ENCODE measurements around the gene NR1I2.

NR1I2 gene

DNA sequence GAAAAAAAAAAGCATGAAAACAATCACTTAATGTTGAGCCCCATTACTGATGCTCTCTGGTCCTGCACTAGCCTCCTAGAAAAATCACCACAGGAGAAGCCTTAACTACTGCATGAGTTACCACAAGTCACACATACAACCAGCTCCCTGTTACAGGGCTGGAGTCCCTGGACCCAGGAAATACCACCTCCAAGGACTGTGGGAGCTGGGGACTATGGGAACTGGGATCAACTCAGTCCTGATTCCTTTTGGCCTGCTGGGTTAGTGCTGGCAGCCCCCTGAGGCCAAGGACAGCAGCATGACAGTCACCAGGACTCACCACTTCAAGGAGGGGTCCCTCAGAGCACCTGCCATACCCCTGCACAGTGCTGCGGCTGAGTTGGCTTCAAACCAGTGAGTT lies 559 bp downstream of the NR1I2 start:
- peak overlapping the region; percentile 79 for H3K27ac ChIP-seq (ENCODE audit: low read length)
- H3K27me3 ChIP-seq (ENCODE audit: low read depth, low read length): no peaks in the 10 kb centered on the region
- H3K4me1 ChIP-seq (ENCODE audit: control insufficient read depth in 1 of 2, insufficient read depth in 2 of 2, low read length in 2 of 2): no peaks in the 10 kb centered on the region
- peak overlapping the region in 1 of 2 donors; percentile 42 for H3K4me3 ChIP-seq (ENCODE audit: low read depth in 1 of 2, low read length in 2 of 2)
- H3K9me3 ChIP-seq (ENCODE audit: control insufficient read depth in 1 of 2, low read length in 2 of 2): no peaks in the 10 kb centered on the region
- H3K36me3 ChIP-seq (ENCODE audit: control insufficient read depth in 1 of 2, insufficient read depth in 2 of 2, low read length in 2 of 2): no peaks in the 10 kb centered on the region

DNA sequence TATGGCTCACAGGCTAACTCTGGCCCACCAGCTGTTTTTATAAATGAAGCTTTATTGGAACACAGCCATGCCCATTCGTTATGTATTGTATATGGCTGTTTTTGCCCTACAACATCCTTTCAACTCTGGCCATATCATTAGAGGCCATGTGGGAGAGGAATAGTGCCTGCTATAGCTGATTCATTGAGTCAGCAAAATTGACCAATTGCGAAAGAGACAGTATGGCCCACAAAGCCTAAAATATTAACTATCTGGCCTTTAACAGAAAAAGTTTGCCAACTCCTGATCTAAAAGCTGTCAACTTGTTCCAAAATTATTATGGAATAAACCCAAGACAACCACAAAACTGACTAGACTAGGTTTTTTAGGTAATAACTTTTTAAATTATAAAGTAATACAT lies 1.4 kb downstream of the NR1I2 start:
- H3K4me1 ChIP-seq (ENCODE audit: control insufficient read depth in 1 of 2, insufficient read depth in 2 of 2, low read length in 2 of 2): no peaks in the 10 kb centered on the region
- H3K4me3 ChIP-seq (ENCODE audit: low read depth in 1 of 2, low read length in 2 of 2): peak overlapping the region in 1 of 2 donors; percentile 42
- no peaks in the 10 kb centered on the region for H3K36me3 ChIP-seq (ENCODE audit: control insufficient read depth in 1 of 2, insufficient read depth in 2 of 2, low read length in 2 of 2)
- H3K9me3 ChIP-seq (ENCODE audit: control insufficient read depth in 1 of 2, low read length in 2 of 2): no peaks in the 10 kb centered on the region
- H3K27me3 ChIP-seq (ENCODE audit: low read depth, low read length): no peaks in the 10 kb centered on the region
- H3K27ac ChIP-seq (ENCODE audit: low read length): no peak overlapping the region

DNA sequence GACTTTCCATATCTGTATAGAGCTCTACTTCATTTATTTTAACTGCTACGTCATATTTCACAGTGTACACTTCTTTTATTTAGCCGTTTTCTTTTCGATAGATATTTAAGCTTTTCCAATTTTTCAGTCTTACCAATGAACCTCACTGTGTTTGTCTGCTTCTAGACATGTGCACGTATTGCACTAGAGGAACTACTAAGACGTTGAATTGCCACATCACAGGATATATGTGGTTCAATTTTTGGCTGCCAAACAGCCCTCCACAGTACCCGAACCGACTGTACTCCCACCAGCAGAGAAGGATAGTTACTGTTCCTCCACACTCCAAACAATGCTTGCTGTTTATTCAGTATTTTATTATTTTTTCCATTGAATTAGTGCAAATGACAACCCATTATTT lies 2.0 kb downstream of the NR1I2 start:
- H3K4me3 ChIP-seq (ENCODE audit: low read depth in 1 of 2, low read length in 2 of 2): no peak overlapping the region
- no peak overlapping the region for H3K27ac ChIP-seq (ENCODE audit: low read length)
- no peaks in the 10 kb centered on the region for H3K9me3 ChIP-seq (ENCODE audit: control insufficient read depth in 1 of 2, low read length in 2 of 2)
- no peaks in the 10 kb centered on the region for H3K4me1 ChIP-seq (ENCODE audit: control insufficient read depth in 1 of 2, insufficient read depth in 2 of 2, low read length in 2 of 2)
- H3K36me3 ChIP-seq (ENCODE audit: control insufficient read depth in 1 of 2, insufficient read depth in 2 of 2, low read length in 2 of 2): no peaks in the 10 kb centered on the region
- H3K27me3 ChIP-seq (ENCODE audit: low read depth, low read length): no peaks in the 10 kb centered on the region

DNA sequence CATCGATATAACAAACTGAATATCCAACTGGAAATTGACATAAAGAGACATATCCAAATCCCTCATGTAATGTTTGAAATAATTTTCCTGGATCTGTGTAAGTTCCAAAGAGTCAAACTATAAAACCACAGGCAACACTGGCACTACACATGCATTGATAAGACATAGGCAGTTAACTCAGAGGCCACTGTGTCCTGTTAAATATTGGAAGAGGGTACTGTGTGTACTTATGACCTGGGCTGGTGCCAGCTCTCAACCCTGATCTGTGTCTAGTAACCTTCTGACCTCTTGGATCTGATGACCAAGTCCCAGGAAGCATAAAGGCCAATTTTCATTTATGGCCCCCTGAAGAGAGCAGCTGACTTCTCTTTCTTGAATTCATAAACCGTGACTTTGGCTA lies 4.5 kb downstream of the NR1I2 start:
- Histone ChIP-seq H3K36me3 (ENCODE audit: control insufficient read depth in 1 of 2, insufficient read depth in 2 of 2, low read length in 2 of 2) (no peaks in the 10 kb centered on the region), H3K9me3 (ENCODE audit: control insufficient read depth in 1 of 2, low read length in 2 of 2) (no peaks in the 10 kb centered on the region), H3K27me3 (ENCODE audit: low read depth, low read length) (no peaks in the 10 kb centered on the region), H3K27ac (ENCODE audit: low read length) (no peak overlapping the region), H3K4me3 (ENCODE audit: low read depth in 1 of 2, low read length in 2 of 2) (no peak overlapping the region), H3K4me1 (ENCODE audit: control insufficient read depth in 1 of 2, insufficient read depth in 2 of 2, low read length in 2 of 2) (no peaks in the 10 kb centered on the region)

DNA sequence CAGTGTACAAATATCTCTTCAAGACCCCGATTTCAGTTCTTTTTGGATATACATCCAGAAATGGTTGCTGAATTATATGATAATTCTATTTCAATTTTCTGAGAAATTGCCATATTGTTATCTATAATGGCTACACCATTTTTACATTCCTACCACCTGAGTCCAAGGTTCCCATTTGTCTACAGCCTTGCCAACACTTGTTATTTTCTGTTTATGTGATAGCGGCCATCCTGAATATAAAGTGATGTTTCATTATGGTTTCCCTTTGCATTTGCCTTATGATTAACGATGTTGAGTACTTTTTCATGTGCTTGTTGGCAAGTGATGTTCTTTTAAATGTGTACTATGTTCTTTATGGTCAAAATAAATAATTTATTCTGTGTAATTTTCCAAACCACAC lies 8.5 kb downstream of the NR1I2 start:
- H3K4me3 ChIP-seq (ENCODE audit: low read depth in 1 of 2, low read length in 2 of 2): no peak overlapping the region
- H3K27ac ChIP-seq (ENCODE audit: low read length): no peak overlapping the region
- no peaks in the 10 kb centered on the region for H3K36me3 ChIP-seq (ENCODE audit: control insufficient read depth in 1 of 2, insufficient read depth in 2 of 2, low read length in 2 of 2)
- no peaks in the 10 kb centered on the region for H3K9me3 ChIP-seq (ENCODE audit: control insufficient read depth in 1 of 2, low read length in 2 of 2)
- H3K4me1 ChIP-seq (ENCODE audit: control insufficient read depth in 1 of 2, insufficient read depth in 2 of 2, low read length in 2 of 2): no peaks in the 10 kb centered on the region
- H3K27me3 ChIP-seq (ENCODE audit: low read depth, low read length): no peaks in the 10 kb centered on the region

DNA sequence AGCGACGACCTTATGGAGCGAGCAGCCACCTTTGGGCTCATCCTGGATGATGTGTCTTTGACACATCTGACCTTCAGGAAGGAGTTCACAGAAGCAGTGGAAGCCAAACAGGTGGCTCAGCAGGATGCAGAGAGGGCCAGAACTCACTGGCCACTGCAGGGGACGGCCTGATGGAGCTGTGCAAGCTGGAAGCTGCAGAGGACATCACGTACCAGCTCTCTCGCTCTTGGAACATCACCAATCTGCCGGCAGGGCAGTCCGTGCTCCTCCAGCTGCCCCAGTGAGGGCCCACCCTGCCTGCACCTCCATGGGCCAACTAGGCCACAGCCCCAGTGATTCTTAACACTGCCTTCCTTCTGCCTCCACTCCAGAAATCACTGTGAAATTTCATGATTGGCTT lies 10.4 kb downstream of the NR1I2 start:
- no peak overlapping the region for H3K4me3 ChIP-seq (ENCODE audit: low read depth in 1 of 2, low read length in 2 of 2)
- H3K9me3 ChIP-seq (ENCODE audit: control insufficient read depth in 1 of 2, low read length in 2 of 2): no peaks in the 10 kb centered on the region
- no peaks in the 10 kb centered on the region for H3K36me3 ChIP-seq (ENCODE audit: control insufficient read depth in 1 of 2, insufficient read depth in 2 of 2, low read length in 2 of 2)
- H3K4me1 ChIP-seq (ENCODE audit: control insufficient read depth in 1 of 2, insufficient read depth in 2 of 2, low read length in 2 of 2): no peaks in the 10 kb centered on the region
- no peak overlapping the region for H3K27ac ChIP-seq (ENCODE audit: low read length)
- H3K27me3 ChIP-seq (ENCODE audit: low read depth, low read length): no peaks in the 10 kb centered on the region

DNA sequence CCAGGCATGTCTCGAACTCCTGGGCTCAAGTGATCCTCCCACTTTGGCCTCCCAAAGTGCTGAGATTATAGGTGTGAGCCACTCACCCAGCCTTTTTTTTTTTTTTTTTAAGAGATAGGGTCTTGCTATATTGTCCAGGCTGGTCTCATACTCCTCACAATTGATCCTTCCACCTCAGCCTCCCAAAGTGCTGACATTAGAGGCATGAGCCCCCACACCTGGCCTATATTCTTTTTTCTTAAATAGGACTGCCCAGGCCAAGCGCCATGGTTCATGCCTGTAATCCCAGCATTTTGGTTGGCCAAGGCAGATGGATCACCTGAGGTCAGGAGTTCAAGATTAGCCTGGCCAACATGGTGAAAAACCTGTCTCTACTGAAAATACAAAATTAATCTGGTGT lies 12.5 kb downstream of the NR1I2 start:
- no peaks in the 10 kb centered on the region for H3K27me3 ChIP-seq (ENCODE audit: low read depth, low read length)
- H3K27ac ChIP-seq (ENCODE audit: low read length): no peak overlapping the region
- H3K36me3 ChIP-seq (ENCODE audit: control insufficient read depth in 1 of 2, insufficient read depth in 2 of 2, low read length in 2 of 2): no peaks in the 10 kb centered on the region
- no peak overlapping the region for H3K4me3 ChIP-seq (ENCODE audit: low read depth in 1 of 2, low read length in 2 of 2)
- no peaks in the 10 kb centered on the region for H3K9me3 ChIP-seq (ENCODE audit: control insufficient read depth in 1 of 2, low read length in 2 of 2)
- H3K4me1 ChIP-seq (ENCODE audit: control insufficient read depth in 1 of 2, insufficient read depth in 2 of 2, low read length in 2 of 2): no peaks in the 10 kb centered on the region

DNA sequence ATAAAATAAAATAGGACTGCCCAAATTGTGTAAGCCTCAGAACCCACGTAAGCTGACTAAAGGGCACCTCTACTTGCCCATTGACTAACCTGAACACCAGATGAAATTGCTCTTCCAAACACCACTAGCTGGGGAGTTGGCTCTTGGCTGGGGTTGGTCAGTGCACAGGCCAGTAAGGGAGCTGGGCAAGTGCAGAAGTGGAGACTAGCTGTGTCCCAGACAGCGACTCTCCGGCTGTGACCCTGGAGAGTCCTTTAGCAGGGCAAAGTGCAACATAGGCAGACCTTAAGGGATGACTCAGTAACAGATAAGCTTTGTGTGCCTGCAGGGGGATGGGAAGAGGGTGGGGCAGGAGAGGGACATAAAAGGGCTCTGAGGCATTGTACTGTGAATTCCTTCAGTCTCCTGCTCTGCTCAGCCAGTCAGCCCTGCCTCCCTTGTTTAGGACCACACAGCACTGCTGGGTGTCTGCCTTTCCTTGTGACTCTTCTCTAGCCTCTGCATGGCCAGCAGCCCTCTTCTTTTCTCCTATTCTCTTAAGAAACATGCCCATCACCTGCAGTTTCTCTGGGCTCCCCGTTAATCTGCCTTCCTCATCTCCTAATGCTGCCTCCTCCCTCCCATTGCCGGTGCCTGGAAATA lies 13.2 kb downstream of the NR1I2 start:
- Histone ChIP-seq H3K4me3 (ENCODE audit: low read depth in 1 of 2, low read length in 2 of 2) (no peak overlapping the region), H3K4me1 (ENCODE audit: control insufficient read depth in 1 of 2, insufficient read depth in 2 of 2, low read length in 2 of 2) (no peaks in the 10 kb centered on the region), H3K27ac (ENCODE audit: low read length) (peak overlapping the region; percentile 27), H3K36me3 (ENCODE audit: control insufficient read depth in 1 of 2, insufficient read depth in 2 of 2, low read length in 2 of 2) (no peaks in the 10 kb centered on the region), H3K27me3 (ENCODE audit: low read depth, low read length) (no peaks in the 10 kb centered on the region), H3K9me3 (ENCODE audit: control insufficient read depth in 1 of 2, low read length in 2 of 2) (no peaks in the 10 kb centered on the region)

DNA sequence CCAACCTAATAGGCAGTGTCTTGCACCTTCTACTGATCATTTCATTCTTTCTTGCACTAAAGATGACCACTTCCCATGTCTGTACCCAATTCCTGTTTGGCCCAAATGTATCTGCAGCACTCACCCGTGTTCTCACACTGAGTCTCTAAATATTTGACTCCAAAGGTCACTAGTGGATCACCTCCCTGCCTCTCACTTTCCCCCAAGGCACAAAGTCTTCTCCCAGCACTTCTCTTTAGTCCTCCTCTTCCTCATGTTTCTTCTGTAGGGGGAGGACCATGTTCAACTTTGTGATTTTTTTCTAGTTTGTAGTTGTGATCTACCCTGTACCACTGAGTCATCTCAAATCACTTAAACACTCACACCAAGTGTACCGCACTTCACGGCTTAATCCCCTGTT lies 13.9 kb downstream of the NR1I2 start:
- no peaks in the 10 kb centered on the region for H3K9me3 ChIP-seq (ENCODE audit: control insufficient read depth in 1 of 2, low read length in 2 of 2)
- H3K27ac ChIP-seq (ENCODE audit: low read length): peak overlapping the region; percentile 27
- no peaks in the 10 kb centered on the region for H3K36me3 ChIP-seq (ENCODE audit: control insufficient read depth in 1 of 2, insufficient read depth in 2 of 2, low read length in 2 of 2)
- no peak overlapping the region for H3K4me3 ChIP-seq (ENCODE audit: low read depth in 1 of 2, low read length in 2 of 2)
- H3K4me1 ChIP-seq (ENCODE audit: control insufficient read depth in 1 of 2, insufficient read depth in 2 of 2, low read length in 2 of 2): no peaks in the 10 kb centered on the region
- no peaks in the 10 kb centered on the region for H3K27me3 ChIP-seq (ENCODE audit: low read depth, low read length)

DNA sequence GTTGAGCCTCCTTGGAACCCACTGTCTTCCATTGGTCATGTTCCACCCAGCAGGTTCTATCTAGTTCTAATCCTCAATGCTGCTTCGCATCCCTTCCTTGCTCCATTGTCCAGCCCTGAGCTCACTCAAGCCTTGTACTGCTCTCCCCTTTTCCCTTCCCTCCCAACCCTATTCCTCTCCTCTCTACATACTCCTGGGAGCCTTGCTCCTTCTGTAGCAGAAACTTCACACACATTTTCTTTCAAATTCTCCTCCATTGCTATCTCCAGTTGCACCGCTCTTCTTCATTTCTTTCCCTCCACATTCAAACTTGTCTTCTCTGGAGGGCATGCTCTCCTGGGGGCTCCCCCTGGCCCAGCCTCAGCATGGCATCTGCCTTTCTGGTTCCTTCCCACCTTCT lies 14.5 kb downstream of the NR1I2 start:
- Histone ChIP-seq H3K27ac (ENCODE audit: low read length) (no peak overlapping the region), H3K36me3 (ENCODE audit: control insufficient read depth in 1 of 2, insufficient read depth in 2 of 2, low read length in 2 of 2) (no peaks in the 10 kb centered on the region), H3K9me3 (ENCODE audit: control insufficient read depth in 1 of 2, low read length in 2 of 2) (no peaks in the 10 kb centered on the region), H3K27me3 (ENCODE audit: low read depth, low read length) (no peaks in the 10 kb centered on the region), H3K4me3 (ENCODE audit: low read depth in 1 of 2, low read length in 2 of 2) (no peak overlapping the region), H3K4me1 (ENCODE audit: control insufficient read depth in 1 of 2, insufficient read depth in 2 of 2, low read length in 2 of 2) (no peaks in the 10 kb centered on the region)

DNA sequence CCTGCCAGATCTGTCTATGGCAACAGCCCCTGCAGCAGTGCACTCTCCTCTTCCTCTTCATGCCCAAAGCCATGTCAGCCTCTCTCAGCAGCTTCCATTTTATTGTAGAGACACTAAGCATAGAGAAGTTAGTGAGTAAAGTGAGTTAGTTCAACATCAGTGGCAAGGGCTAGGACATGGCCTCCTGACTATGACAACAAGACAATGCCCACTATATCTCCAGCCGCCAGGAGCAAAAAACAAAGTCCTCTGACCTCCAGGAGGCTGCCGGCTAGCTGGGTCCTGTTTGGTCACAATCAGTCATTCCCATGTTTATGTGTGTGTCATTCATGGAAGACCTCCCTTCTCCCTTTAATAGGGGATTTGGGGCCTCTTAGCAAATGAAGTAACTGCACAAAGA lies 14.9 kb downstream of the NR1I2 start:
- H3K27ac ChIP-seq (ENCODE audit: low read length): no peak overlapping the region
- no peaks in the 10 kb centered on the region for H3K4me1 ChIP-seq (ENCODE audit: control insufficient read depth in 1 of 2, insufficient read depth in 2 of 2, low read length in 2 of 2)
- H3K27me3 ChIP-seq (ENCODE audit: low read depth, low read length): no peaks in the 10 kb centered on the region
- H3K36me3 ChIP-seq (ENCODE audit: control insufficient read depth in 1 of 2, insufficient read depth in 2 of 2, low read length in 2 of 2): no peaks in the 10 kb centered on the region
- H3K9me3 ChIP-seq (ENCODE audit: control insufficient read depth in 1 of 2, low read length in 2 of 2): no peaks in the 10 kb centered on the region
- no peak overlapping the region for H3K4me3 ChIP-seq (ENCODE audit: low read depth in 1 of 2, low read length in 2 of 2)

DNA sequence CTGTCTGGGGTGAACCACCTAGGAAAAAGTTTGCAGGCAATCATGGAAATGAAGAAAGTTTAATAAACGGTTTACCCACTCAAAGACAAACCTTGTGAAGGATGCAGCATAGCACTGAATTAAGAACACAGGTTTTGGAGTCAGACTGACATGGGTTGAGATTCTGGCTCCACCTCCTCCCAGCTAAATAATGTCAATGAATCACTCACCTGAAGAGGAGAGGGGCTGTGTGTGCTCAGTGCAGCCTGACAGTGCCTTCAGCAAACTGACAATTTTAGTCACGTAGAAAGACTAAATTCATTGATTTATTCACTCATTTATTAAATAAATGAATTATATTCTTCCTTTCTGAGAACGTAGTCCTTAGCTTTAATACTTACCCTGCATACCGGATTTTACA lies 18.9 kb downstream of the NR1I2 start:
- Histone ChIP-seq H3K4me3 (ENCODE audit: low read depth in 1 of 2, low read length in 2 of 2) (no peak overlapping the region), H3K36me3 (ENCODE audit: control insufficient read depth in 1 of 2, insufficient read depth in 2 of 2, low read length in 2 of 2) (no peaks in the 10 kb centered on the region), H3K27ac (ENCODE audit: low read length) (no peak overlapping the region), H3K9me3 (ENCODE audit: control insufficient read depth in 1 of 2, low read length in 2 of 2) (no peaks in the 10 kb centered on the region), H3K27me3 (ENCODE audit: low read depth, low read length) (no peaks in the 10 kb centered on the region), H3K4me1 (ENCODE audit: control insufficient read depth in 1 of 2, insufficient read depth in 2 of 2, low read length in 2 of 2) (no peaks in the 10 kb centered on the region)
